Naive thymus-derived CD8-positive, alpha-beta T cell (primary cell): ENCODE measurements around the gene MLH3. TPM values are rescaled to one million over a fixed set of nuclear protein-coding genes. Genes with fewer than 3 reads are reported as not detected.
"Not testable (repeated sequence)": the region's sequence is repeated elsewhere in the genome, so short reads cannot be mapped to it uniquely, and the experiment has no call there.

ENCODE experiments used
- ATAC-seq, 2 donors: fragments of 150-1000 bp; cut with Tn5 transposase in 1 of 2; sonication (Bioruptor Pico), chemical (Tn5 transposase) in 1 of 2; 1 replicate in 1 of 2; 2 replicates in 1 of 2; pipeline ENCODE4 v1.10.0; 2021; ENCODE audit warnings: mild to moderate bottlenecking in 2 of 2, moderate library complexity in 2 of 2
- POLR2A ChIA-PET: fragments of 350-600 bp; sonication (Branson Sonifier 250); formaldehyde crosslinking; loops from one replicate; lab custom pipeline; 2021; ENCODE audit warnings: antibody characterized with exemption; lab: Charles Lee
- DNase-seq, 10 donors: peaks; one replicate each; pipeline versions ENCODE4 v3.0.0 to v3.0.0-alpha.2; 2020 to 2022
- H3K27ac Mint-ChIP-seq, 10 donors: one replicate each; pipeline ENCODE4 v1.8.0; 2020 to 2022; ENCODE audit warnings: mild to moderate bottlenecking in 10 of 10, mixed read lengths in 10 of 10, moderate library complexity in 4 of 10, inconsistent platforms in 1 of 10
- H3K27me3 Mint-ChIP-seq, 5 donors: one replicate each; pipeline ENCODE4 v1.8.0; 2021 to 2022; ENCODE audit warnings: mixed read lengths in 5 of 5
- H3K36me3 Mint-ChIP-seq, 3 donors: one replicate each; pipeline ENCODE4 v1.8.0; 2020 to 2022; ENCODE audit warnings: mixed read lengths in 3 of 3, mild to moderate bottlenecking in 2 of 3, inconsistent platforms in 1 of 3
- H3K4me1 Mint-ChIP-seq, 4 donors: one replicate each; pipeline ENCODE4 v1.8.0; 2021 to 2022; ENCODE audit warnings: mixed read lengths in 4 of 4
- H3K4me3 Mint-ChIP-seq, 10 donors: one replicate each; pipeline ENCODE4 v1.8.0; 2020 to 2022; ENCODE audit warnings: mild to moderate bottlenecking in 10 of 10, mixed read lengths in 10 of 10, moderate library complexity in 6 of 10, inconsistent platforms in 1 of 10
- H3K9me3 Mint-ChIP-seq, 9 donors: one replicate each; pipeline ENCODE4 v1.8.0; 2020 to 2022; ENCODE audit warnings: mixed read lengths in 9 of 9, mild to moderate bottlenecking in 3 of 9, inconsistent platforms in 1 of 9, moderate library complexity in 1 of 9
- polyA plus RNA-seq, 3 donors: library from polyadenylated mRNA; unstranded; fragments of 300-500 nt; fragmentation: Illumina TruSeq; gene quantifications; one replicate each; pipeline ENCODE4 v1.2.3, GENCODE V29; 2021
- total RNA-seq, 8 experiments: library from RNA in 2 of 8; stranded (reverse) in 2 of 8; gene quantifications; one replicate each; pipeline ENCODE4 v1.2.3 and lab custom pipeline; 2021 to 2026

The MLH3 gene
- total and polyA plus RNA-seq, 5 experiments from 2014 or later = 9.3 to 31.2 (median 11.9) TPM

- H3K27me3 Mint-ChIP-seq = no peaks in the 10 kb centered on the region
- ATAC-seq (no peak), DNase-seq (no peak)
- peak overlapping the region in 3 of 10 donors; percentile 22 to 98 (median 36) for H3K4me3 Mint-ChIP-seq
- H3K9me3 Mint-ChIP-seq = no peaks in the 10 kb centered on the region
- peaks cover 12 to 45% (median 37%) of the 10 kb centered on the region in 4 donors for H3K4me1 Mint-ChIP-seq
- H3K27ac Mint-ChIP-seq = peak overlapping the region in 9 of 10 donors; percentile 15 to 100 (median 99)
- POLR2A ChIA-PET = interaction anchor here (1.2 kb wide), 1 partner anchor 50 kb away, joined by 3 read pairs; the partner anchor contains the start of gene MLH3
- H3K36me3 Mint-ChIP-seq = peaks cover 0 to 23% (median 4%) of the 10 kb centered on the region in 3 donors
These were observed 50.0 kb downstream of the MLH3 start for GRCh38 chr14:75001261-75001660.

GRCh38 chr14:74995781-74996180 lies 55.5 kb downstream of the MLH3 start:
- POLR2A ChIA-PET, ATAC-seq, DNase-seq, H3K4me3 Mint-ChIP-seq, H3K4me1 Mint-ChIP-seq, H3K9me3 Mint-ChIP-seq, H3K27me3 Mint-ChIP-seq, H3K36me3 Mint-ChIP-seq, H3K27ac Mint-ChIP-seq: not testable (repeated sequence)

- POLR2A ChIA-PET = not testable (repeated sequence)
These were observed 57.1 kb downstream of the MLH3 start for GRCh38 chr14:74994182-74994581.

GRCh38 chr14:74988993-74989392 lies 62.3 kb downstream of the MLH3 start:
- H3K9me3 Mint-ChIP-seq = no peaks in the 10 kb centered on the region
- DNase-seq (no peak), ATAC-seq (no peak)
- no peak overlapping the region for H3K27ac Mint-ChIP-seq
- H3K4me1 Mint-ChIP-seq = no peaks in the 10 kb centered on the region
- no peaks in the 10 kb centered on the region for H3K36me3 Mint-ChIP-seq
- POLR2A ChIA-PET = no interaction called here
- H3K4me3 Mint-ChIP-seq = no peak overlapping the region
- H3K27me3 Mint-ChIP-seq = no peaks in the 10 kb centered on the region

More at GRCh38 chr14:74994182-74994581, 57.1 kb downstream of the MLH3 start:
- H3K4me3 Mint-ChIP-seq, H3K27me3 Mint-ChIP-seq, H3K36me3 Mint-ChIP-seq, DNase-seq, H3K4me1 Mint-ChIP-seq, H3K9me3 Mint-ChIP-seq, ATAC-seq, H3K27ac Mint-ChIP-seq: not testable (repeated sequence)

- Mint-ChIP-seq H3K4me3 (no peak overlapping the region), H3K27me3 (no peaks in the 10 kb centered on the region), H3K36me3 (no peaks in the 10 kb centered on the region), H3K4me1 (no peaks in the 10 kb centered on the region), H3K9me3 (no peaks in the 10 kb centered on the region), H3K27ac (peak overlapping the region in 1 of 10 donors; percentile 1)
- DNase-seq = no peak
- ATAC-seq = no peak
- POLR2A ChIA-PET = no interaction called here
These were observed 63.1 kb downstream of the MLH3 start for GRCh38 chr14:74988131-74988530.

- Mint-ChIP-seq H3K4me3 (no peak overlapping the region), H3K27me3 (no peaks in the 10 kb centered on the region), H3K4me1 (no peaks in the 10 kb centered on the region), H3K36me3 (no peaks in the 10 kb centered on the region), H3K9me3 (no peaks in the 10 kb centered on the region), H3K27ac (no peak overlapping the region)
- ATAC-seq = no peak
- POLR2A ChIA-PET = interaction anchor here (0.7 kb wide), 1 partner anchor 140 kb away, joined by 3 read pairs; no protein-coding TSS in a partner anchor
- DNase-seq = no peak
These were observed 65.5 kb downstream of the MLH3 start for GRCh38 chr14:74985806-74986205.

GRCh38 chr14:74985028-74985310 lies 66.3 kb downstream of the MLH3 start:
- DNase-seq = no peak
- Mint-ChIP-seq H3K36me3 (no peaks in the 10 kb centered on the region), H3K27me3 (no peaks in the 10 kb centered on the region), H3K4me3 (no peak overlapping the region), H3K27ac (no peak overlapping the region), H3K4me1 (no peaks in the 10 kb centered on the region), H3K9me3 (no peaks in the 10 kb centered on the region)
- POLR2A ChIA-PET = no interaction called here
- no peak for ATAC-seq

- POLR2A ChIA-PET = interaction anchor here (0.5 kb wide), 1 partner anchor 676 kb away, joined by 3 read pairs; the partner anchor contains the start of gene ERG28
- Mint-ChIP-seq H3K27me3 (no peaks in the 10 kb centered on the region), H3K27ac (peak overlapping the region in 1 of 10 donors; percentile 21), H3K9me3 (no peaks in the 10 kb centered on the region), H3K36me3 (no peaks in the 10 kb centered on the region), H3K4me1 (no peaks in the 10 kb centered on the region), H3K4me3 (no peak overlapping the region)
- DNase-seq (no peak), ATAC-seq (no peak)
These were observed 66.8 kb downstream of the MLH3 start for GRCh38 chr14:74984236-74985027.

GRCh38 chr14:74983343-74983742 lies 67.9 kb downstream of the MLH3 start:
- ATAC-seq = no peak
- H3K4me1 Mint-ChIP-seq = no peaks in the 10 kb centered on the region
- H3K36me3 Mint-ChIP-seq = no peaks in the 10 kb centered on the region
- H3K27me3 Mint-ChIP-seq = peaks cover 0 to 2% (median 0%) of the 10 kb centered on the region in 5 donors
- no peak overlapping the region for H3K4me3 Mint-ChIP-seq
- no peak overlapping the region for H3K27ac Mint-ChIP-seq
- DNase-seq = no peak
- H3K9me3 Mint-ChIP-seq = no peaks in the 10 kb centered on the region
- POLR2A ChIA-PET = interaction anchor here (1.1 kb wide), 1 partner anchor 27 kb away, joined by 3 read pairs; no protein-coding TSS in a partner anchor

GRCh38 chr14:74982661-74983060 lies 68.6 kb downstream of the MLH3 start:
- DNase-seq = no peak
- POLR2A ChIA-PET = interaction anchor here (1.1 kb wide), 1 partner anchor 26 kb away, joined by 3 read pairs; no protein-coding TSS in a partner anchor
- Mint-ChIP-seq H3K4me3 (no peak overlapping the region), H3K4me1 (no peaks in the 10 kb centered on the region), H3K27me3 (peaks cover 0 to 2% (median 0%) of the 10 kb centered on the region in 5 donors), H3K27ac (no peak overlapping the region), H3K36me3 (no peaks in the 10 kb centered on the region), H3K9me3 (no peaks in the 10 kb centered on the region)
- ATAC-seq = no peak

- Mint-ChIP-seq H3K27ac (peak overlapping the region in 1 of 10 donors; percentile 27), H3K36me3 (no peaks in the 10 kb centered on the region), H3K9me3 (no peaks in the 10 kb centered on the region), H3K4me3 (no peak overlapping the region), H3K27me3 (peaks cover 0 to 2% (median 0%) of the 10 kb centered on the region in 5 donors), H3K4me1 (no peaks in the 10 kb centered on the region)
- ATAC-seq = no peak
- POLR2A ChIA-PET = interaction anchor here (1.1 kb wide), 1 partner anchor 20 kb away, joined by 3 read pairs; no protein-coding TSS in a partner anchor
- DNase-seq = no peak
These were observed 69.4 kb downstream of the MLH3 start for GRCh38 chr14:74981833-74982232.

GRCh38 chr14:74981462-74981782 lies 69.8 kb downstream of the MLH3 start:
- POLR2A ChIA-PET = interaction anchor here (1.1 kb wide), 1 partner anchor 20 kb away, joined by 3 read pairs; no protein-coding TSS in a partner anchor

GRCh38 chr14:74980731-74981461 lies 70.4 kb downstream of the MLH3 start:
- H3K4me3 Mint-ChIP-seq = no peak overlapping the region
- no peaks in the 10 kb centered on the region for H3K36me3 Mint-ChIP-seq
- H3K4me1 Mint-ChIP-seq = no peaks in the 10 kb centered on the region
- H3K9me3 Mint-ChIP-seq = no peaks in the 10 kb centered on the region
- POLR2A ChIA-PET = interaction anchor here (1.1 kb wide), 1 partner anchor 19 kb away, joined by 3 read pairs; no protein-coding TSS in a partner anchor
- no peak for ATAC-seq
- DNase-seq = no peak
- peaks cover 0 to 2% (median 0%) of the 10 kb centered on the region in 5 donors for H3K27me3 Mint-ChIP-seq
- H3K27ac Mint-ChIP-seq = no peak overlapping the region

More at GRCh38 chr14:74981462-74981782, 69.8 kb downstream of the MLH3 start:
- Mint-ChIP-seq H3K4me1 (no peaks in the 10 kb centered on the region), H3K36me3 (no peaks in the 10 kb centered on the region), H3K27me3 (peaks cover 0 to 2% (median 0%) of the 10 kb centered on the region in 5 donors), H3K27ac (no peak overlapping the region), H3K9me3 (no peaks in the 10 kb centered on the region), H3K4me3 (no peak overlapping the region)
- no peak for ATAC-seq
- DNase-seq = no peak
